Anterior cingulate cortex (tissue), 58 donors: Measurements from ENCODE around the gene C11orf71.
A peak's percentile ranks its signal among the peaks of the same experiment; 100 is the strongest.

Experiments
- DNase-seq, 58 donors: peaks; one replicate each; lab custom pipeline; 2025; lab: John Stamatoyannopoulos, UW

C11orf71 gene

GRCh38 chr11:114400915-114401223 lies 558 bp upstream of the C11orf71 start:
- no peak for DNase-seq

- peak in 9 of 58 donors; percentile 34 to 77 (median 59) for DNase-seq
Measured at GRCh38 chr11:114399490-114400215, 658 bp downstream of the C11orf71 start.

DNA sequence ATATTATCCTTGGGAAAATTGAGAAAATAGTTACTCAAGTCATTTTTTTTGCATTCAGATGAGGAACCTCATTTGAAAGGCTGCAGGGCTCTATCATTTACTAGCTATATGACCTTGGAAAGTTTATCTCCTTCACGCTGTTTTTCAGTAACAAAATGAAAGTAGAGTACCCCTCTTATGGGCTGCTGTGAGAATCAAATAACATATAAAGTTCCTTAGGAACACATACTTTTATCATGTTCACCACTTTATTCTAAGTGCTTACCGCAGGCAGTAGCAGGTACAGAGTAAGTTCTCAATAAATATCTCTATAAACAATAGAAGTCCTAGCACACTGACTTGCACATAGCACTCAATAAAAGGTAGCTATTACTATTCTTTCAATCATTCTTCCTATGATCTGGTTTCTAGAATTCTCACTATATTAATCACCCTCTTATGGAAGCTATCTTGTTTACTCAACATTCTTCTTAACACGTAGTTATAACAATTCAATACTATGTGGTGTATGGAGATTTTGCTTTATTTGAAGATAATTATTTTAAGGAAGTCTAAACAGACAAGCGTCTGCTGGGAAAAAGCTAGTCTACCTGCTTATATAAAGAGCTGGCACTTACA lies 1.9 kb downstream of the C11orf71 start:
- DNase-seq, result no peak

DNA sequence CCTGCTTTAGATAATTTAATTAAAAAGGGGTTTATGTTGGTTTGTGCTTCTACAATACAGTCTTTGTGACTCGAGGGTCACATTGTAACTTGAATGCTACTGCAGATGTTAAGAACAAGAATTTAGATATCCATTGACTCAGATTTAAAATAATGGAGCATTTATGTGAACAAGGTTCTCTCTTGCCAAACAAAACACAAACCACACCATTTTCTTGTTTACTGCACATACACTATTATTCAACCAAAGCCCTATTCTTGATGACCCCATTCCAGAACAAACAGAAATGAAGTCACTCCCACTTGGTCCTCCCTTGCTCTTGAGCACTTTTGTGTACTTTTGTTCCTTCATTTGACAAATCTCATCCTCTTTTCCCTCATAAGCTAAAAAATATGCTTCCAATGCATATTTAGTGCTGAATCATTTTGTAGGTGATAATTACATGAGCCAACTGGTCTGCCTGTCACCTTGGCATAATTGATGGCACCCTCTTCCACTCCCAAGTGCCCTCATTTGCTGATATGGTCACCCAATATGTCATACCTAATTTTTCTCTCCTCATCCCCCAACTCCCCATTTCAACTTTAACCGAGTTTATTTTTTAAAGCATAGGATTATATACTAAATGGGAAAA lies 2.8 kb downstream of the C11orf71 start:
- peak in 1 of 58 donors; percentile 34 for DNase-seq

DNA sequence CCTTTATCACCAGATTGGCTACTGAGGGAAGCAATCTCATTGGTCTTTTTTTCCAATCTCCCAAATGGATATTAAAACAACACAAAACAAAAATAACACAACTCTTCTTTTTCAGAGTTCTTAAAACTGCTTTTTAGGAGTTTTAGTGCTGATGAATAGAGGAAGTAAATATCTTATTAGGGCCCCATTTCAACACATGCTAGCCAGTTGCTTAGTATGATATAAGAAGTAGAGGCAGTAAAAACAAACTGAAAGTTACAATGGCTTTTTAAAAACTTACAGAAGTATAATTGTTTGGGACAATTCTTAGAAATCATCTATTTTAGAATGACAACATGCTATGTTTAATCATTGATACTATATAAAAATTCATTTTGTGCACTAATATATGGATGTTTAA lies 3.4 kb downstream of the C11orf71 start:
- no peak for DNase-seq

DNA sequence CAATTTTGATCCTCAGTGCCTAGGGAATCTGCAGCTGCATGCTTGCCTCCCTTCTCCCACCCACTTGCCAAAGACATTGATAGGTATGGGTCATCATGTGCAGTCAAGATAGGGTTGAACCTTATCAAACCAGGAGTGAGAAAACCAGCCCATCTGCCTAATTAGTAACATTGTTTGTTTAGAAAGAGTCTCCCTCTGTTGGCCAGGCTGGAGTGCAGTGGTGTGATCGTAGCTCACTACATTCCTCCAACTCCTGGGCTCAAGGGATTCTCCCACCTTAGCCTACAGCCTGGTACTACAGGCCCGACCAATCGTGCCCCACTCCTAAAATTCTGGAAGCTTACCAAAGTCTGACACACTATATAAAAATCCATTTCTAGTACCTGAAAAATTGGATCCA lies 4.6 kb downstream of the C11orf71 start:
- DNase-seq, result no peak

- no peak for DNase-seq
Measured at GRCh38 chr11:114392735-114393667, 7.3 kb downstream of the C11orf71 start.

- DNase-seq, result no peak
Measured at GRCh38 chr11:114386545-114386944, 13.8 kb downstream of the C11orf71 start.

- no peak for DNase-seq
Measured at GRCh38 chr11:114386131-114386530, 14.2 kb downstream of the C11orf71 start.

GRCh38 chr11:114384487-114384886 lies 15.8 kb downstream of the C11orf71 start:
- no peak for DNase-seq

- no peak for DNase-seq
Measured at GRCh38 chr11:114382509-114382908, 17.8 kb downstream of the C11orf71 start.

- DNase-seq, result no peak
Measured at GRCh38 chr11:114379394-114380069, 20.8 kb downstream of the C11orf71 start.

DNA sequence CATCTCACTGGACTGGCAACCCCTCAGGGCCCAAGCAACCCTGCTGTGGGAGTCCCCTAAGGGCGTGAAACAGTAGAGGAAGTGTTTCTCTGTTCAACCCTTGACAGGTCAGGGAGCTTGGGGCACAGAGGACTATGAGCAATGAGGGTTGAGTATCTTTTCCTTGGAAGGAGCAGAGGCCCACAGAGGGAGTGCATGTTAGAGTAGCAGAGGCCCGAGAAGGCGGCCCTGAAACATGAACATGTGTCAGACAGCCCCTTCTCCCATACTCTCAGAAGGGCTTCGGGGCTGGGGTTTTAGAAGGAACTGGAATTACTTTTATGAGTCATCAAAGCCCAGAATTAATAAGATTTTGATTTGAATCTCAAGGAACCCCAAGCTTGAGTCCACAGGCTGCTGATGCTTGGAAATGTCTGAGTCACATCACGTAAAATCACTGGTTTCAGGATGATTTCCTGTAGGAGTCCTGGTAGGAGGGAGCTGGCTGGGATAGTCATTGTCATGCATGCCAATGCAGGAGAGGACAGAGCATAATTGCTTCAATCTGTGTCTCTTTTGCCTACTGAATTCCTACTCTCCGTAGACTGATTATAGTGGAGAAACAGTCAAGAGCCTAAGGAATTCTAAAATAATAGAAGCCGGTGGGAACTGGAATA lies 22.6 kb downstream of the C11orf71 start:
- peak in 6 of 58 donors; percentile 1 to 41 (median 2) for DNase-seq

- no peak for DNase-seq
Measured at GRCh38 chr11:114375052-114375451, 25.3 kb downstream of the C11orf71 start.

DNA sequence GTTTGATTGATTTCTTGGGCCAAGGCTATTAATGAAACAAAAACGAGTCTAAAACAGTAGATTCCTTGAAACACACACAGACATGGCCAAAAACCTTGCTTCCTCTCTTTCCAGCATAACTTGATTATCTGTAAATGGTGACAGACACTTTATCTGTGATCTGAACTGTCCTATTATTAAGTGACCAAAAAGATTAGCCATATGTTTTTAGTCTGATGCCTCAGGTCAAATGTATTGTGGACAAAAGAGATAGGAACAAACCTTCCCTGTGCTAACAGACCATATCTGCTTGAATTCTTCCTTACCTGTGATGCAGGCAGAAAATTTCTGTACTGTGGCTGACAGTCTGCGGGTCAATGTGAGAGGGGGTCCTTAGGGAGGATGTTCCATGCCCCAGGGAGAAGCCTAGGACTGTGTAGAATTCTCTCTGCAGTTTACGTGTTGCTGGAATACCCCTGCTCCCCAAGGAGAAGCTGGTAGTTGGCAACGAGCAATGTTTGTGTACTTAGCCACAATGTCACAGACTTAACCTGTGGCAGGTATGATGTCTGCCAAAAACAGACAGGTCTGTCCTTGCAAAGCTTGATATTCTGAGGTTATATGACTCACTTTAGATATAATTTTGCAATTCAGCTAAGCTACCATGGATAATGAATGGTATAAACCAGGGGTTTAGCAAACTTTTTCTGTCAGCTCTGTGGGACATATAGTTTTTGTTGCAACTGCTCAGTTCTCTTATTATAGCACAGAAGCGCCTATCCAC lies 31.2 kb downstream of the C11orf71 start:
- no peak for DNase-seq

- DNase-seq, result no peak
Measured at GRCh38 chr11:114367244-114367957, 32.9 kb downstream of the C11orf71 start.

DNA sequence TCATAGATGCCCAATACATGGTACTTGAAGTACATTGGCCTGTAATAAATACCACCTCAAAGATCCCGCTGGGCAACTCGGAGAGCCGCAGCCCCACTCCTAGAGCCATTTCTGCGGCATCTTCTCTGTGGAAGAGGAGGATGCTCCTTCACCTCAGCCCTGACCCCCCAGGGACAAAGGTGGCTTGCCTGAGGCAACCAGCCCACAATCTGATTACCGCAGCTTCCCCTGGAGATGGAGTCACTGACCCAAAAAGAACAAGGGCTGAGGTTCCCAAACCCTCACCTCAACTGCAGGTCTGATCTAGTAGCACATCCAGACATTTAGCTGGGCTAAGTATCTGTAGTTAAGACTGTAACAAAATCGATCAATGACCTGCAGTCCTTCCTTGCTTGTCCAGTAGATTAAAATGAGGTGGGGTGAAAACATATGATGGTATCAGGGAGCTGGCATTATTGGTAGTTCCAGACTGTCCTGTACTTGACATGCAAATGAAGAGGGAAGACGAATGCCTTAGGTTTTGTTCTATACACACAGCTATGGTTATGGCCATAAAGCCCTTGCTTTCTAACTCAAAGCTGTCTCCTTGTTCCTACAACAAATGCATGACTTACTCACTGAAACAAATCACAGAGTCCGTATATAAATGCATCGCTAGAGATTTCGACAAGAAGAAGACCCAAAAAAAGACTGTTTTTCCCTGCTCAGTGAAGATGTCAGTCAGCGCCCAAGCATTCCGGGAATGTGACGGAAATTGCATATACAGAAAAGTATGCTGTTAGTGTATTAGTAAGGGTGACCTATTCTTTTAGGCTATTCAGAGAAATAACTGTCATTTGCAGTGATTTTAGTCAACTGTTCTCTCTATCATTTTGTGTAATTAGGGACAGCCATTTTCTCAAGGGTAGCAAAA lies 33.7 kb downstream of the C11orf71 start:
- no peak for DNase-seq
